HG03066 (cell line): ENCODE measurements around the gene OR5K4.
"Not testable (repeated sequence)": the region's sequence is repeated elsewhere in the genome, so short reads cannot be mapped to it uniquely, and the experiment has no call there.

Source experiments
- ATAC-seq: cut with Tn5 transposase; IDR thresholded peaks from one replicate; pipeline ENCODE4 v1.9.1; 2021; ENCODE audit warnings: low read depth; ENCODE audit not compliant: unreplicated experiment

OR5K4 gene

DNA sequence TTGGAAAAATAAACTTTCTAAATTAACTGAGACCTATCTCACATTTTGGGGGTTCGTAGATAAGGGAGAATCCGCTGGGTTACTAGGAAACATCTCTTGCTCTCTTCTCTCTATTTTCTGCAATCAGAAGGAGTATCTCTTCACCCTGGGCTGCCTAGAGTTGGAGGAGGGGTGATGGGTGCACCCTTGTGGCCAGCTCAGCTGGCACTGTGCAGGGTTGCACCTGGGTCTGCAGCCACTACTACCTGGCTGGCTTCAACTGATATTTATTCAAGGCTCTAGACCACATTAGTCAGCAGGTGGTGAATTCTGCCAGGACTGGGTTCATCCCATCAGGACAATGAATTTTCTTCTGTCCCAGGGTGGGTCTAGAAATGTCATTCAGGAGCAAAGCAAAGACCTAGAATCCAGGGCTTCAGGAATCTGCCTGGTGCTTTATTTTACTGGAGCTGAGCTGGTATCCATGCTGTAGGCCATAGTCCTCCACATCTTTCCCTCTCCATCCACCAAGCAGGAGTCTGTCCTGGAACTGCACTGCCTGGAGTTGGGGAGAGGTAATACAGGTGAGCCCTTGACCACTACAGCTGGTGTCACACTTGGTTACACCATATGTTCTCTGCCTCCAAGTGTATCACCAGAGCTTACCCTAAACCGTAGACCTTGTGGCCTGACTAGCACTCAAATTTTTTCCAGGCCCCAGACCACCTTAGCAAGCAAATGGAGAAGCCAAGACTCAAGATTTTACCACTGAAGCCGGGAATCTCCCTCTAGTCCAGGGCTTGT is 14.0 kb downstream of the OR5K4 start:
- ATAC-seq = no peak

DNA sequence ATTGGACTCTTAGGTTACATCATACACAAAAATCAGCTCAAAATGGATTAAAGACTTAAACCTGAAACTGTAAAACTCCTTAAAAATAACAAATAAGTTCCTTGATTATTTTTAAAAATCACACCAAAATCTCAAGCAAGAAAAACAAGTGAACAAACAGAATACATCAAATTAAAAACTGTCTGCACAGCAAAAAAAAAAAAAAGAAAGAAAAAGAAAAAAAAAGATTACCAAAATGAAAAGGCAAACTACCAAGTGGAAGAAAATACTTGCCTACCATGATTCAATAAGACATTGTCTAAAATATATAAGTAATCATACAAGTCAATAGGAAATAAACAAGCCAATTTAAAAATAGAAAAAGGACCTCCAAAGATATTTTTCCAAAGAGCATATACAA is 17.5 kb downstream of the OR5K4 start:
- no peak for ATAC-seq

DNA sequence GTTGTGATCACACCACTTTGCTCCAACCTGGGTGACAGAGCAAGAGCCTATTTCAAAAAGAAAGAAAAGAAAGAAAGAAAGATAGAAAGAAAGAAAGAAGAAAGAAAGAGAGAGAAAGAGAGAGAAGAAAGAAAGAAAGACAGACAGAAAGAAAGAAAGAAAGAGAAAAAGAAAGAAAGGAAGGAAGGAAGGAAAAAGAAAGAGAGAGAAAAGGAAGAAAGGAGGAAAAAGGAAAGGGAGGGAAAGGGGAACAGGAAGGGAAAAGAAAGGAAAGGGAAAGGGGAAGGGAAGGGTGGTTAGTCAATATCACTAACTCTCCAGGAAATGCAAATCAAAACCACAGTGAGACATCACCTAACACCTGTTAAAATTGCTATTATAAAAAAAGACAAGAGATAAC is 18.2 kb downstream of the OR5K4 start:
- ATAC-seq = no peak

DNA sequence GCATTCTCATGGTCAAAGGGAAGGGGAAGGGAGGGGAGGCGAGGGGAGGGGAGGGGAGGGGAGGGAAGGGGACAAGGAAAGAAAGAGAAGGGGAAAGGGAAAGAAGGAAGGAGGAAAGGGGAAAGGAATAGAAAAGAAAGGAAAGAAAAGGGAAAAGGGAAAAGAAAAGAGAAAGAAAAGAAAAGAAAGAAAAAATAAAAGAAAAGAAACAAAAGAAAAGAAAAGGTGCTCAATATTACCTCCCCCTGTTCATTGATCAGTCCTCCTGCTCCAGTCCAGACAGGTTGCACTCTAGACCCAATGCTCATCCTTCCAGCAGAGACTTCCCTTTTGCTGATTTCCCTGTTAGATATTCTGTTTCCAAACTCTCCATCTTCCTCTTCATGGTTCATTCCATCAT is 18.8 kb downstream of the OR5K4 start:
- no peak for ATAC-seq

DNA sequence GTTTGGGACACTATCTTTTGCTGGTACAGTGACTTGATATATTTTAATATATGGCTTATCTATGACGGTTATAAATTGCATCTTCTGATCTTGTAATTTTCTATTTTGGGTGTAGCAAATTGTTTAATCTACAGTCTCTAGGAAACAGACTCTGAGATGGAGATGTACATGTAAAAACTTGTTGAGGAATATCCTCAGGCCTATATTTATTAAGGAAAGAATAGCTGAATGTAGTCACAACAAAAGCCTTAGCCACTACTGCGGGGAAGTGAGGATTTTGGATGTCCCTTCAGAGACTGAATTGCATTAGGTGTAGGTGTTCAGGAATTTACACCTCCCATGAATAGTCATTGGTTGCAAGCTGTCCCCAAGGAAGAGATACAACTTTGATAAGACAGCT is 23.0 kb downstream of the OR5K4 start:
- ATAC-seq = no peak

DNA sequence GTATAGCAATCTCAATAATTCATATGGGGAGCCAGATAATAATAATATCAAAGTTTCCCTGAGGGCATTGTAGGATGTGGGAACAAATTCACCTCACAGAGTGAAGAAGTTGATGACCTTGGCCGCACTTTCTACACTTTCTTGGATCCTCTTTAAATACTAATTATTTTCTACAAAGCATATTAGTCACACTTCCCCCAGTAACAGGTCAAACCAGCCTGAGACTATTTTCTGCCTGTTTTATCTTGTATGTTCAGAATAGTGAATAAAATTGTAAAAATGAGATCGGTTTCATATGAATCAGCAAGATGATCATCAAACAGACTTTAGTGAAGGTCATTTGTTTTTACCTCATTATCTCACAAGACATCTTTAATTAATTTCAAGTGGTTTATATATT is 34.5 kb downstream of the OR5K4 start:
- no peak for ATAC-seq

DNA sequence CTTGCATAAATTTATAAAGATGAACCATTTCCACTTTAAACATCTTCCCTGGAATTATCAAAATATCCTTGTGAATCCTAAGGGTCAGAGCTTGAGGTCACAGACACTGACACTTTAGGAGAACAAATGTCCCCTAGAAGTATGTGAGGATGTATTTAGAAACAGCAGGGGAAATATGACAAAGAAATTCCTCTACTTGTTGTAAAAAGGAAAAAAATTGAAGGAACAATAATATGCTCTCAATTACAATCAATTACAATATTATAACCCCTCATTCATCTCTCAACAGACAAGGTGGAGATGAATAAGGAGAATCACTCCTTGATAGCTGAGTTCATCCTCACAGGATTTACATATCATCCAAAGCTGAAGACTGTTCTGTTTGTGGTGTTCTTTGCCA is 36.7 kb downstream of the OR5K4 start, which contains the start of gene OR5K3:
TSS of gene OR5K3 (plus strand) at position 301 of the 400 bp plus-strand sequence. CDS start at position 301, 0 bp downstream.
- ATAC-seq = no peak

DNA sequence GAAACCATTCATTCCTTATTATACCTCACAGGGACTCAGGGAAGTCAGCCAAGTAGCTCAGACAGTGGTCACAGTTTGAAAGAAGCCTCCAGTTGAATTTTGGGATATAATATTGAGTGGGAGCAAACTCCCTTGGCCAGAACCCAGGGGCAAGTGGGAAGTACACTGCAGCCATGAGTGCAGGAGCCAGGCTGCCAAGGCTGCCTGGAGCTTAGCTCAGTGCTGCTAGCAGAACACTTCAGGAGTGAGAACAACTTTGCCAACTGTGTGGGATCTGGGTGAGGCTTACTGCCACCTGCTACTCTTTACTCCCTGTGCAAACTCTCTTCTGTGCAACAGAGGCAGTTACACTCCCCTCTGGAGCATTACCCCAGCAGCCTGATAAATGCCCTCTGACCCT is 41.4 kb downstream of the OR5K4 start:
- no peak for ATAC-seq

DNA sequence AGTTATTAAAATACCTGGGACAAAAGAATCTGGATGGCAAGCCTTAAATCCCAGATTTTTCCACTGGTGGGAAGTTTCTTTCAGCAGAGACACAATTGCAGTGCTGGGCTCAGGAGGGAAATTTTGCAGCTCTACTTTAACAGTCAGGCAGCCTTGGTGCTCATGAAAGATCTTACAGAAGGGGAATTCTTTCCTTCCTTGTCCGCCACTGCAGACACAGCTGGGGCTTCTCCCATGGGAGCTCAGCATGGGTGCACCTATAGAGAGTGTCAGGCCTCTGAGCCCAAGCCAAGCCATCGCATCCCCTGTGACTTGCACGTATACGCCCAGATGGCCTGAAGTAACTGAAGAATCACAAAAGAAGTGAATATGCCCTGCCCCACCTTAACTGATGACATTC is 42.8 kb downstream of the OR5K4 start:
- not testable (repeated sequence) for ATAC-seq

DNA sequence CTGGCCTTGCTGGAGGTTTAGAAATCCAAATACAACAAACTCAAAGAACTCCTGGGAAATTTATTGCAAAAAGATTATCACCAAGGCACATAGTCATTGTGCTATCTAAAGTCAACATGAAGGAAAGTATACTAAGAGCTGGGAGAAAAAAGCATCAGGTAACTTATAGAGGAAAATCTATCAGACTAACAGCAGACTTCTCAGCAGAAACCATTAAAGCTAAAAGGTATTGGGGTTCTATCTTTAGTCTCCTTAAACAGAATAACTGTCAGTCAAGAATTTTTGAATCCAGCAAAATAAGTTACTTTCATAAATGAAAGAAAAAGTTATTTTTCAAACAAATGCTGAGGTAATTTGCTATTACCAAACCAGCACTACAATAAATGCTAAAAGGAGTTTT is 44.9 kb downstream of the OR5K4 start:
- no peak for ATAC-seq

DNA sequence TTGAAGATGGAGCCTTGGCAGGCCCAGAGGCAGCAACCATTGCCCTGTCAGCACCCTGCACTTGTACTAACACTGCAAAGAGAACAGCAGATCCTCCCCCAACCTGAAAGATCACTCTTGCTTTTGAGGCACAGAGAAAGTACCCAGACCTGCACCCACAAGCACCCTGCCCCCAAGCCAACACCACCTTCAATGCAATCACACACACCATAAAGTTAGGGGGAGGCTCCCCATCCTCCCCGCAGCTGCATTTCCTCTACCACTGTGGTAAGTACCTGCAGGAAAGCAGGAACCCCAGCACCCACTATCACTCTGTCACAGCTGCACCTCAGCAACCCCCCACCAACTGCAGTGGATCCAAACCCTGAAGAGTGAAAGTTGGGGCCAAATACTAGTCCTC is 48.9 kb downstream of the OR5K4 start:
- ATAC-seq = no peak

DNA sequence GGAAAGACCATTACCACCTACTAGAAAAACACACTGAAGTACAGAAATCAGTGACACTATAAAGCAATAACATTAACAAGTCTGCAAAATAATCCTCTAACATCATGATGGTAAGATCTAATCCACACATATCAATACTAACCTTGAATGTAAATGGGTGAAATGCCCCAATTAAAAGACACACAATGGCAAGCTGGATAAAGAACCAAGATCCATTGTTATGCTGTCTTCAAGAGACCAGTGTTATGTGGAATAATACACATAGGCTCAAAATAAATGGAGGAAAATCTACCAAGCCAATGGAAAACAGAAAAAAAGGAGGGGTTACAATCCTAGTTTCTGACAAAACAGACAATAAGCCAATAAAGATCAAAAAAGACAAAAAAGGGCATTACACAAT is 50.4 kb downstream of the OR5K4 start:
- ATAC-seq = no peak
